VCaP (cell line): ENCODE results near the gene LAG3.
A peak's percentile ranks its signal among the peaks of the same experiment; 100 is the strongest.

Source experiments
- H3K27ac ChIP-seq: fragments of 450-650 bp; 2 replicates; pipeline ENCODE4 v1.5.1; 2017
- CTCF ChIP-seq: fragments of 450-650 bp; conservative IDR thresholded peaks from 2 replicates; pipeline ENCODE4 v1.5.1; 2017; ENCODE audit warnings: mild to moderate bottlenecking, moderate library complexity

Gene LAG3

GRCh38 chr12:6774499-6775062 is 2.3 kb downstream of the LAG3 start:
- H3K27ac ChIP-seq, result peak overlapping the region; percentile 87

GRCh38 chr12:6775185-6776174 is 3.2 kb downstream of the LAG3 start:
- no peak for TF ChIP-seq CTCF
- H3K27ac ChIP-seq, result peak overlapping the region; percentile 87

More at GRCh38 chr12:6774499-6775062, 2.3 kb downstream of the LAG3 start:
- TF ChIP-seq CTCF, result no peak

GRCh38 chr12:6777386-6777785 is 5.1 kb downstream of the LAG3 start:
- peak overlapping the region; percentile 87 for H3K27ac ChIP-seq
- TF ChIP-seq CTCF, result no peak

GRCh38 chr12:6778217-6778573 is 5.9 kb downstream of the LAG3 start:
- no peak for TF ChIP-seq CTCF
- H3K27ac ChIP-seq, result peak overlapping the region; percentile 87

GRCh38 chr12:6778574-6779550 is 6.5 kb downstream of the LAG3 start:
- H3K27ac ChIP-seq, result peak overlapping the region; percentile 87
- TF ChIP-seq CTCF, result peak; percentile 98

GRCh38 chr12:6779708-6780432 is 7.5 kb downstream of the LAG3 start:
- H3K27ac ChIP-seq, result peak overlapping the region; percentile 87

More at GRCh38 chr12:6779708-6780432, 7.5 kb downstream of the LAG3 start:
- TF ChIP-seq CTCF, result no peak
